Upper lobe of left lung (tissue), 4 donors: ENCODE measurements around the gene MS4A10.

Experiments used
- CTCF ChIP-seq, 6 experiments: fragments of 450-650 bp in 4 of 6; fragments of 200-600 bp in 2 of 6; sonication (generic) in 2 of 6; IDR thresholded peaks; one replicate each; pipeline ENCODE4 v1.5.1; 2016 to 2019; ENCODE audit warnings: antibody characterized with exemption in 6 of 6
- EP300 ChIP-seq, 4 donors: sonication (generic); formaldehyde crosslinking; IDR thresholded peaks; one replicate each; pipeline ENCODE4 v1.5.1; 2017; ENCODE audit warnings: antibody characterized with exemption in 4 of 4, control low read depth in 2 of 4
- POLR2A ChIP-seq, 4 donors: fragments of 450-650 bp; IDR thresholded peaks; one replicate each; pipeline ENCODE4 v1.5.1; 2016 to 2017; ENCODE audit warnings: antibody characterized with exemption in 4 of 4, mild to moderate bottlenecking in 2 of 4
- POLR2AphosphoS5 ChIP-seq, 2 donors: sonication (generic); formaldehyde crosslinking; IDR thresholded peaks; one replicate each; pipeline ENCODE4 v1.5.1; 2017; ENCODE audit warnings: antibody characterized with exemption in 2 of 2

- TF ChIP-seq CTCF (IDR thresholded peaks at IDR 0.05) (no peak), POLR2A (IDR thresholded peaks at IDR 0.05) (no peak), POLR2AphosphoS5 (IDR thresholded peaks at IDR 0.05) (no peak), EP300 (IDR thresholded peaks at IDR 0.05) (no peak)
Observed at GRCh38 chr11:60831501-60832079, 46.5 kb downstream of the MS4A10 start.
